DND-41 (cell line): ENCODE measurements around the gene PCAT6.

ENCODE experiments used
- ATAC-seq: fragments of 200-7000 bp; cut with Tn5 transposase; 3 replicates; pipeline ENCODE4 v1.9.1; 2021; ENCODE audit warnings: low read depth; ENCODE audit not compliant: insufficient read depth
- DNase-seq: peaks from one replicate; pipeline ENCODE4 v3.0.0-alpha.2; 2020
- H2AFZ ChIP-seq: 2 replicates; pipeline ENCODE4 v1.6.0; 2012; ENCODE audit warnings: low read depth, low read length
- H3K27ac ChIP-seq: 2 replicates; pipeline ENCODE4 v1.5.1; 2012; ENCODE audit warnings: low read length, inconsistent platforms
- H3K27me3 ChIP-seq: fragments of 200-600 bp; sonication (generic); 2 replicates; pipeline ENCODE4 v1.6.0; 2012; ENCODE audit warnings: low read length, mild to moderate bottlenecking, inconsistent platforms; ENCODE audit not compliant: insufficient read depth, poor library complexity
- H3K36me3 ChIP-seq: 2 replicates; pipeline ENCODE4 v1.5.1; 2012; ENCODE audit warnings: low read length, inconsistent platforms; ENCODE audit not compliant: insufficient read depth
- H3K4me1 ChIP-seq: 2 replicates; pipeline ENCODE4 v1.5.1; 2012; ENCODE audit warnings: mild to moderate bottlenecking, low read length; ENCODE audit not compliant: insufficient read depth
- H3K4me2 ChIP-seq: 2 replicates; pipeline ENCODE4 v1.6.0; 2012; ENCODE audit warnings: mild to moderate bottlenecking, moderate library complexity, low read length, inconsistent platforms; ENCODE audit not compliant: insufficient read depth
- H3K4me3 ChIP-seq, 2 experiments: fragments of 200-600 bp in 1 of 2; shearing (Covaris generic) in 1 of 2; 2 replicates each; pipeline ENCODE4 v1.5.1; 2012 to 2016; ENCODE audit warnings: inconsistent platforms in 2 of 2, low read length in 2 of 2, mild to moderate bottlenecking in 2 of 2, low read depth in 1 of 2, moderate library complexity in 1 of 2
- H3K79me2 ChIP-seq: 2 replicates; pipeline ENCODE4 v1.6.0; 2012; ENCODE audit warnings: low read length, inconsistent platforms; ENCODE audit not compliant: insufficient read depth
- H3K9ac ChIP-seq: 2 replicates; pipeline ENCODE4 v1.6.0; 2012; ENCODE audit warnings: low read depth, mild to moderate bottlenecking, inconsistent platforms, low read length, moderate library complexity
- H3K9me3 ChIP-seq: 2 replicates; pipeline ENCODE4 v1.5.1; 2012; ENCODE audit warnings: low read length, moderate library complexity, mild to moderate bottlenecking, inconsistent platforms; ENCODE audit not compliant: insufficient read depth, severe bottlenecking
- H4K20me1 ChIP-seq: 2 replicates; pipeline ENCODE4 v1.6.0; 2012; ENCODE audit warnings: low read length; ENCODE audit not compliant: insufficient read depth
- CTCF ChIP-seq: IDR thresholded peaks from 2 replicates; pipeline ENCODE4 v1.5.1; 2012; ENCODE audit warnings: borderline replicate concordance, low read length, moderate library complexity, mild to moderate bottlenecking; ENCODE audit not compliant: poor library complexity, severe bottlenecking; ENCODE audit errors: extremely low read depth
- EZH2 ChIP-seq: IDR thresholded peaks from 3 replicates; pipeline ENCODE4 v1.6.1; 2012; ENCODE audit warnings: borderline replicate concordance, low read depth, mild to moderate bottlenecking, moderate library complexity, low read length, inconsistent platforms; ENCODE audit not compliant: severe bottlenecking

Gene PCAT6

DNA sequence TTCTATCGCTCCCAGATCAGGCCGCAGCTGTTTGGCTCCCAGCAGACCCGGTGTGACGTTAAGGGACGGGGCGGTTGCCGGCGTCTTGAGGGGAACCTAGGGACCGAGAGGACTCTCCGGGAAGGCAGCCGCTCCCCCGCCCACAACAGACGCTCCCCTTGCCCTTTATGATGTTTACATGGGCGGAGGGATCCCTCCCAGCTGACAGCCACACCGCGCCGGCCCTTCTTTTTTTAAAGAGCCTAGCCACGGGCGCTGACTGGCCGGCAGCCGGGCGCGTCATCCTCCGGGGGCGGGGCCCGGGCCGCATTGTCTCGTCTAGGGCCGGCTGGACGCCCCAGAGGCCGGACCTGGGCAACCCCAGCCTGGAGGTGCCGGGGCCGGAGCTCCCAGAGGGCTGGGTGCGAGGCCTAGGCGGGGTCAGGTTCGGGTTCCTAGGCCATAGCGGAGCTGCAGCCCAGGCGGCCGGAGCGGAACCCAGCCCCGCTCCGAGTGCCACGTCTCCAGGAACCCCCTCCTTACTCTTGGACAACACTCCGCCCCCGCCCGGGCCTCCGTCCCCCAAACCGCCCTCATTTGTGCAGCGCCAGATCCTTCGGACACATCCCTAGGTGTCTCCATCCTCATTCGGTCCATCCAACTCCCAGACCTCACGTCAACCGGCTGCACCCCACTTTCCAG is at the start of gene PCAT6:
Gene PCAT6, plus strand, starts transcription at position 340 of the 681 bp plus-strand sequence.
- H4K20me1 ChIP-seq = 0 out of 2 replicates have a peak, but pooled peaks cover 3% of the 10 kb centered on the region
- peak within 1 kb of the TSS in 1 of 2 experiments; percentile 30; a peak in 1 of 4 replicates for H3K4me3 ChIP-seq
- peaks cover 76% of the 10 kb centered on the region for H3K27me3 ChIP-seq
- H3K27ac ChIP-seq = no peak within 1 kb of the TSS
- no peaks in the 10 kb centered on the region for H3K79me2 ChIP-seq
- H3K36me3 ChIP-seq = no peaks in the 10 kb centered on the region
- peak; percentile 66 for DNase-seq
- no peak within 1 kb of the TSS for H3K9ac ChIP-seq
- peak; percentile 71 for ATAC-seq
- H3K4me1 ChIP-seq = peaks cover 16% of the 10 kb centered on the region
- peak within 1 kb of the TSS; percentile 56 for H3K4me2 ChIP-seq
- H2AFZ ChIP-seq = peak within 1 kb of the TSS; percentile 33; the same call in 1 of the 2 replicates
- TF ChIP-seq EZH2 (peak; percentile 82), CTCF (no peak)
- H3K9me3 ChIP-seq = no peaks in the 10 kb centered on the region

- Histone ChIP-seq H3K4me3 (no peak overlapping the region), H3K79me2 (no peaks in the 10 kb centered on the region), H3K27ac (no peak overlapping the region), H3K4me2 (no peak overlapping the region), H2AFZ (no peak overlapping the region), H3K36me3 (no peaks in the 10 kb centered on the region), H3K4me1 (no peaks in the 10 kb centered on the region), H3K27me3 (peaks cover 7% of the 10 kb centered on the region), H3K9me3 (no peaks in the 10 kb centered on the region), H3K9ac (no peak overlapping the region), H4K20me1 (no peaks in the 10 kb centered on the region)
- ATAC-seq (no peak), DNase-seq (no peak)
- TF ChIP-seq CTCF (no peak), EZH2 (no peak)
Measured at GRCh38 chr1:202762019-202762418, 48.7 kb upstream of the PCAT6 start.

DNA sequence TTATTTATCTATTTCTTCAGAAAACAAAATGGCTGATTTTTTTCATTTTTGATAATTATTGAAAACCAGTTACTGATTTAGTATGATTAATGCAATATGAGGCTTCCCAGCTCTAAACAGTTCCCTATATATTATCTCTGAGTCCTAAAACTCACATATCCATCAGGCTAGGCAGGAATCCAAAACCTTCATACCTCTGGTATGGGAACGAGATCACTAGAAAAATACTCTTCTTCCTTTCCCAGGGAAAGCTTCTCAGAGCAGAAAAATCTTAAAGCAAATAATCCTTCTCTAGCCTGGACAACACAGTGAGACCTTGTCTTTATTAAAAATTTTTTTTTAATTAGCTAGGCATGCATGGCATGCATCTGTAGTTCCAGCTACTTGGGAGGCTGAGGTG is 45.0 kb upstream of the PCAT6 start:
- Histone ChIP-seq H3K9me3 (no peaks in the 10 kb centered on the region), H4K20me1 (no peaks in the 10 kb centered on the region), H2AFZ (no peak overlapping the region), H3K4me3 (no peak overlapping the region), H3K27me3 (peaks cover 18% of the 10 kb centered on the region), H3K4me2 (no peak overlapping the region), H3K36me3 (no peaks in the 10 kb centered on the region), H3K9ac (no peak overlapping the region), H3K79me2 (no peaks in the 10 kb centered on the region), H3K27ac (no peak overlapping the region), H3K4me1 (no peaks in the 10 kb centered on the region)
- ATAC-seq = no peak
- no peak for TF ChIP-seq CTCF
- TF ChIP-seq EZH2 = no peak
- DNase-seq = no peak
